Measurements from ENCODE around the gene SMYD1.

SMYD1 gene

DNA sequence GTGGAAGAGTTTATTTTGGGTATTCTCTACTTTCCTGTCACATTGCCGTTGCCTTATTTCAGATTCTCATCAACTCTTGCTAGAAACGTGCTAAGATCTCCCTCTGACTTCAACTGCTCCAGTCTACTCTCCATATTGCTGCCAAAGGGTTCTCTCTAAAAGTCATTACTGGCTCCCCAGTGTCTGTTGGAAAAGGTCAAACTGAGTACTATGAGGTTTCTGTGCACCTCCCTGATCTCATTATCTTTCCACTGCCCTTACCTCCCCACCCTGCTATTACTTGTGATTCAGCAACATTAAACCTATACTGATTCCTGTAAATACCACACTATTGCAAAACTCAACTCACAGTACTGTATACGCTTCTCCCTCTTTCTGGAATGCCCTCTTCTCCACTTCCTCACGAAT lies 10.2 kb upstream of the SMYD1 start:
- DNase-seq: no peak

- DNase-seq: no peak
Observed at GRCh38 chr2:88058191-88058590, 9.4 kb upstream of the SMYD1 start.

DNA sequence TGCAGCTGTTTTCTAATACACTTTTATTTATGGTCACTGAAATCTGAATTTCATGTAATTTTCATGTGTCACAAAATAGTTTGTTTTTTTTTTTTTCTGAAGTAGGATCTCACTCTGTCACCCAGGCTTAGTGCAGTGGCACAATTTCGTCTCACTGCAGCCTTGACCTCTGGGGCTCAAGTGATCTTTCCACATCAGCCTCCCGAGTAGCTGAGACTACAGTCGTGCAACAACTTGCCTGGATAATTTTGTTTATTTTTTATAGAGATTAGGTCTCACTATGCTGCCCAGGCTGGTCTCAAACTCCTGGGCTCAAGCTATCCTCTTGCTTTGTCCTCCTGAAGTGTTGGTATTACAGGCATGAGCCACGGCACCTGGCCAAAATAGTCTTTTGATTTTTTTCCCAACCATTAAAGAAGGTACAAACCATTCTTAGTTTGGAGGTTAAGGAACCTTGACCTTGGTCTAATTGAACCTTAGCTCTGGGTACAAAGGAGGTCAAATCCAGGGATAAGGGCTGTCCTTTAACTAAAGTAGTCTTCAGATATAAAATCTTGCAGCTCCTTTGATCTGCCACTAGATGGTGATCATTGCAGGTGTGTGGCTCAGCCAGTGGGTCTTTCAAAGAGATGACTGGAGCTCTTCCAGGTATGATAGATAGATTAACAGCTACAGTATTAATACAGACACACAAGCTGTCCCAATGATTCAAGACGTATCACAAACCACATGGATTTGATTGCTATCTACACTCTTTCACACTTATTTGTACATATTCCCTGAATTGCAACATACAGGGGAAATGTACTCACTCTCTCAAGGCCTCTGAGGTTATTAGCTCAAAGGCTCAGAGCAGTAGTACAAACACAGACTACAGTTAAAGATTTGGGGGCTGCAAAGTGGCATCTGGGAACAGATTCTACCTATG lies 7.4 kb upstream of the SMYD1 start:
- peak; percentile 7 for DNase-seq

- DNase-seq: no peak
Observed at GRCh38 chr2:88060907-88061275, 6.7 kb upstream of the SMYD1 start.

DNA sequence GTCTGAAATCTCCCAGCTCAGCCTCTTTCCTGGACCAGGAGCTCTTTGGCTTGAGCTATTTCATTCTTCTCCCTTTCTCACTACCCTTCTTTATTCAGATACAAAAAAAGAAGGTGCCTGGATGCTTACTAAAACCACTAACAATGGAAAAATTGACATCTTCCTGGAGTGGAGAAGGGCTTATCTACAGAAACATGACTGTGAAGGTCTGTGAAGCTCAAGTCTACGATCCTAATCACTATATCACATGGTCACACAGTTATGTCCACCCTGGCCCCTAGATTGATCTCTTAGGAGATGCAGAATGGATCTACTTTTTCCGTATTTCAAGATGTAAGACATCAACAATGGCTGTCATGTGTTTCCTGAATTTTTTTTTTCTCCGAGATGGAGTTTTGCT lies 6.3 kb upstream of the SMYD1 start:
- DNase-seq: no peak

DNA sequence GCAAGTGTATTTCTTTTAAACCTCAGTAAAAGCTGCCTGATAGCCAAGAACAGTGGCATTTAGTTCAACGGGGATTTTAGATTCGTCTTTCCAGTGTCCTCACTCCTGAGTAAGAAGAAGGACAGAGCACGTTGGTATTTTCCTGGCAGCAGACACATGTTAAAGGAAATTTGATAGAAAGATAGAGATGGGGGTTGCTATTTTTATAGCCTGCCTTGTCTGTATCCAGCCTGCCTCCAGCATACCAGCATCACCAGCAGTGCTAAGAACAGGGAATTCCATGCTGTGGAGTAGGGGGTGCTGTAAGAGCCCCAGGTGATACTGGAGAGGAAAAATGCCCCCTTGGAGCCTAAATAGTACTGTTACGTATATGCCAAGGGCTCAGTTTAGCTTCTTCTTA lies 1.1 kb upstream of the SMYD1 start:
- no peak for DNase-seq

DNA sequence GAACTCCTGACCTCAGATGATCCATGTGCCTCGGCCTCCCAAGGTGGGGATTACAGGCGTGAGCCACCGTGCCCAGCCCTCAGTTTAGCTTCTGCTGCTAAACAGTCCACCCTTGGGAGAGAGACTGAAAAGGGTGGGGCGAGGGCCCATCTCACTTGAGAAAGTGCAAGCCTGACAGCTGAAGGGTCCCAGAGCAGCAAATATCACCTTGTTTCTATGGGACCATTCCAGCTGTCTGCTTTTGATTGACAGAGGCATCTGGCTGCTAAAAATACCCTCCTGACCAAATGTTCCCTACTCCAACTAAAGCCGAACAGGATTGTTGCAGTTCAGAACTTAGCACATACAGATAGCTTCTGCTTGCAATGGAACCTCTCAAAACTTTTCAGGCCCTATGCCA lies 436 bp upstream of the SMYD1 start:
- no peak for DNase-seq

- DNase-seq: no peak
Observed at GRCh38 chr2:88068044-88068443, 419 bp downstream of the SMYD1 start.

DNA sequence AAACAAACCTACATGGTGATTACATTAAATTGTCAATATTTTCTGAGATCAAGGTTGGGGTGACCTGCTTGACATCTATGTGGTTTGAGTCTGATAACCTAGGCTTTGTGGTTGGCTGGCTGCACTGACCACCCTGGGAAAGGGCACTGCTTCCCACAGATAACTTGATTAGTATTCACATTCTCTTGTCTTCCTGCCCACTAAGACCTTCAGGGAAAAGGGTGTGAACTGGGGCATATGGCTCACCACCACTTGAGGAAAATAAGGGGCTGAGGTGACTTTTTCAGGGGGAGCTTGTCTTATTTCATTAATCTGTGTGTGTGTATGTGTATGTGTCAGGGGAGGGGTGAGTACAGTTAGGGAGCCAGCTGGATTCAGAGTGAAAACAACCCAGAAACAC lies 1.5 kb downstream of the SMYD1 start:
- no peak for DNase-seq

GRCh38 chr2:88070055-88070454 lies 2.4 kb downstream of the SMYD1 start:
- no peak for DNase-seq

DNA sequence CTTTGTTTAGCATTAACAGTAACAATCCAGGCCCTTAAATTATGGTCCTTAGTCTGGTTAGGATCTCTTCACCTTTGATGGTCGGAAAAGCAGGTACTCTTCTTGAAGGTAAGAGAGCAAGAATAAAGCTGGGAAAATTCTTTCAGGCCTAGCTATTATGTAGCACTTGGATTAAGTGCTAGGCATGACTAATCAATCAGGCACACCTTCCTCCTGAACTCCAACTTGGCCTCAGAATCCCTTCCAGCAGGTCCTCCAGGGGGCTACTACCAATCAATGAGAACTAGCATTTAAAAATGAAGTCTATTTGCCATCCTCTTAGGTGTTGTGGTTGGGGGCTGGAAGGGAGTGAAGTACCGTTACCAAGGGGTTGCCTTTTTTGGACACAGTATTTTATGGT lies 3.7 kb downstream of the SMYD1 start:
- no peak for DNase-seq

GRCh38 chr2:88074150-88074549 lies 6.5 kb downstream of the SMYD1 start:
- DNase-seq: no peak

- DNase-seq: no peak
Observed at GRCh38 chr2:88074854-88075292, 7.2 kb downstream of the SMYD1 start.

- DNase-seq: peak; percentile 68
Observed at GRCh38 chr2:88077080-88077479, 9.5 kb downstream of the SMYD1 start.

DNA sequence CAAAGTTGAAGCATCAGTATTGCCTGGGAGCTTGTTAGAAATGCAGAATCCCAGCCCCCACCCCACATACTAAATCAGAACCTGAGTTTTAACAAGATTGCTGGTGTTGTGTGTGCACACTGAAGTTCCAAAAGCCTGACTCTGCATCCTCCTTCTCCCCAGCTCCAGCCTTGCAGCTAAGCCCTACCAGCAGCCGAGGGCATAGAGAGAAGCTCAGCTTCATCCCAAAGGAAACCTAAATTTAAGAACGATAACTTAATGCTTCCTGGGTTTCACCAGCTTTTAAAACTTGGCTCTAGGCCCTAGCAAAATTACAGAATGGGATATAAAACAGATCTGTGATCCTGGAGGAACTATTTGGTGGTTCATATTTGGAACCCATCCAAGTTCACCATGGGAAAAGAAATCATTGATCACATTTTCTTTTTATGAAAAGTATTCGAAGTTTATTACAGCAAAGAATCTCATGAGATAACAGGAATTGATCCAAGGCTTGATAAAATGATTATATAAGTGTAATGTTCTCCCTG lies 11.1 kb downstream of the SMYD1 start:
- DNase-seq: no peak

GRCh38 chr2:88080545-88080944 lies 12.9 kb downstream of the SMYD1 start:
- no peak for DNase-seq

DNA sequence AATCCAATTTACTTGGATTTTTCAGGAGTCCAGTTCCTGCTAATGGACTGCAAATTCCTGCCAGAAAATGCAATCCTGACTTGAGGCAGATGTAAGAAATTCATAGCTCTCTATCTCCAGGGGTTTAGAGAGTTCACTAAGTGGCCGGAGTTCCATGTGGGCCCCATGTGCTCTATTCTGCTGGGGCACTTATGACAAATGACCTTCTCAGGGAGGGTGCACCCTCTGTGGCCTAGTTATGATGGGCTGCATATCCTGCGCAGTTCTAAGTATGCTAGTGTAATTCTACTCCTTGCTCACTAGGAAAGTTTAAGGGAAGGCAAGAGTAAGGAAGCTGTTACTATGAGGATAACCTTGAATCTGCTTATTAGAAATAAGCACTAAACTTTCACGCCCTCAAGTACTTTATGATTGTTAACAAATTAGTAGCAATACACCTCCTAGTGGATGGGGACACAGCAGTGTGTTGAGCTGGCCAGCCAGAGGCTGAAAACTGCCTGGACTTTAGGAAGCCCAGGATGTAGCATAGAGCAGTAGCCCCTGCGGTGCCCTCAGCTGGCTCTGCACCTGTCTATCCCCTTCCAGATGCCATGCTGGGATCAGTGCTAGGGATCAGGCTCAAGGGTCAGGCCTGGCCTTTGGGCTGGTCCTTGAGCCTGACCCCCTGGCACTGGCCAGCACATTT lies 14.4 kb downstream of the SMYD1 start:
- DNase-seq: no peak

DNA sequence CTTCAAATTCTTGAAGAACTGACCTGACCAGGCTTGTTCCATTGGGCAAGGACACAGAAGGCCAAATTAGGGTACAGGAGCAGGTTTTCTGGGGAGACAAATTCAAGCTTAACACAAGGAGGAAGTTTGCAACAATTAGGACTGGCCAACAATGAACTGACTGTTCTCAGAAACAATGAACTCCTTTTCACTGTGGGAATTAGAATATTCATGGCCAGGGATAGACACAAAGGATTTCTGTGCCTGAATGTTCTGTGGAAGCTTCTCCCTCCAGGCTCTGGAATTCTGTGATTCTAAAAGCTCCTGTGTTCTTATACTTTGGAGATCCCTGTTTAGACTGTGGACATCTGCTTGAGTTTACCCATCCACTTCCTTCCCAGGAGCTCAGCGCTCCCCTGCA lies 15.2 kb downstream of the SMYD1 start:
- no peak for DNase-seq

DNA sequence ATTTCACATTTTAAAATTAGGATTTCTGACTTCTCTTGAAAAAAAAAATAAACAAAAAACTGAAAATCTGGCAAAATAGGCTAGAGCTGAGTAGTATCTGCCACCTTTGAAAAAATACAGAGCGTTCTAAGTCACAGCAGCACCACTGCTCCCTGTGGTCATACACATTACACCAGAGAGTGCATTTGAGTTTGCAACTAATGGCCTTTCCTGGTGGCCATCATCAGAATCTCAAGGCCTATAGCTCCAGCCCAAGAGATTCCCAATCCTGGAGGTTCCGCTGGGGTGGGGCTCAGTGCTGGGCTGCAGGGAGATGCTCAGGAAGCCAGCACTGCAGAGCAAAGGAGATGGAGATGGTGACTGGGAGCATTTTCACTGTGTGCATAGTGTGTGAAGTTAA lies 17.5 kb downstream of the SMYD1 start:
- DNase-seq: no peak

DNA sequence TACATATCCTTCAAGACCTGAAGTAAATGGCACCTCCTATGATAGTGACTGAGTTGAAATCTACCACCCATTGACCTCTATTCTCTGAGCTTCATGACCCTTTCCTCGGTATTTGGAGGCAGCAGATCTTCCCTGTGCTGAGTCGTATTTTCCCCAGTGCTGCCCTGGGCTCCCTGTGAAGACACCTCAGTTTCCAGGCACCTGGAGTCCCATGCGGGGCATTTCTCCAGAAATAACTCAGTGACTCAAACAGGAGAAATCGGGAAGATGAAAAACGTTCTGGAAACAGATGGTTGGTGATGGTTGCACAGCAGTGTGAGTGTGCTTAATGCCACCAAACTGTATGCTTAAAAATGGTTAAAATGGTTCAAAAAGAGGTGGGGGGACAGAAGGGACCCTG lies 18.0 kb downstream of the SMYD1 start:
- no peak for DNase-seq

DNA sequence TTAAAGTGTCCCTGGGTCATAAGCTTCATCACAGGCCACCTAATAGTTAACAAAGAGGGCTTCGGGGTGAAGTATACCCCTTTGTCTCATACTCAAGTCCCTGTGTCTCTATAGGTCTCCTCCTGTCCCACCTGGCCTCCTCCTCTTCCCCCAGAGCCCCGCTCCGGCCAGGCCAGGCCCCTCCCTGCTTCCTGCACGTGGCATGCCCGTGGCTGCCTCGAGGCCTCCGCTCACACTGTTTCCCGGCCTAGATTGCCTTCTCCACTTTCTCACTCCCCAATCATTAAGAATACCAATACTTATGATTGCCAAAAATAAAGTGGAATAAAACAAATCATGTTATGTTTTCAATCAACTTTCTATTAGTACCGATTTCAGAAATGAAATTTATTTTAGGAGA lies 18.8 kb downstream of the SMYD1 start:
- DNase-seq: no peak

DNA sequence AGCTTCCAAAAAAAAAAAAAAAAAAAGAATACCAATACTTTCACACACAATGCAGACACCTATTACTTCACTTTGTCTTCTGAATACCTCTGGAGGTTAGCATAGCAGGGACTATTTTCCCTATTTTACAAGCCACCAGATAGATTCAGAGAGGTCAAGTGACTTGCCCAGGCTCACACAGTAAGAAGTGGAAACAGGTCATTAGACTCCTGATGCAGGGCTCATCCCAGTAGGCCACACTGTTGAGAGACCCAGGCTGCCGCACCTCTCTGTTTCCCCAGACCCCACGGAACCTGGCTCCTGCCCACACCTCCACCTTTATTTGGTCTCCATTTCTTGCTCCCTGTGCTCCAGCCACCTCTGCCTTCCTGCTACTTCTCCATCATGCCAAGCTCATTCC lies 19.4 kb downstream of the SMYD1 start:
- DNase-seq: no peak

DNA sequence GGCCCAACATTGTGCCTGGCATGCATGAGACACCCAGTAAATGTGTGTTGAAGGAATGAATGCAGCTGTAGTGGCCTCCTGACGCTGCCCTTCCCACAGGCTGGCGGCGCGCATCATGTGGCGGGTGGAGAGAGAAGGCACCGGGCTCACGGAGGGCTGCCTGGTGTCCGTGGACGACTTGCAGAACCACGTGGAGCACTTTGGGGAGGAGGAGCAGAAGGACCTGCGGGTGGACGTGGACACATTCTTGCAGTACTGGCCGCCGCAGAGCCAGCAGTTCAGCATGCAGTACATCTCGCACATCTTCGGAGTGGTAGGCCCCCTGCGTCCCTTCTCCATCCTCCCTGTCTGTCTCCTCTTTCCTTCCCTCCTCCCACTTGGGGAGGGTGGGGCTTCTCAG lies 20.1 kb downstream of the SMYD1 start:
- no peak for DNase-seq

GRCh38 chr2:88088999-88089398 lies 21.4 kb downstream of the SMYD1 start:
- DNase-seq: no peak
